ENCODE results near the gene CYTH2. TPM values are rescaled to one million over a fixed set of nuclear protein-coding genes. Genes with fewer than 3 reads are reported as not detected.

CYTH2 gene
- total RNA-seq, 1 donor from 2014 or later = 248 TPM

DNA sequence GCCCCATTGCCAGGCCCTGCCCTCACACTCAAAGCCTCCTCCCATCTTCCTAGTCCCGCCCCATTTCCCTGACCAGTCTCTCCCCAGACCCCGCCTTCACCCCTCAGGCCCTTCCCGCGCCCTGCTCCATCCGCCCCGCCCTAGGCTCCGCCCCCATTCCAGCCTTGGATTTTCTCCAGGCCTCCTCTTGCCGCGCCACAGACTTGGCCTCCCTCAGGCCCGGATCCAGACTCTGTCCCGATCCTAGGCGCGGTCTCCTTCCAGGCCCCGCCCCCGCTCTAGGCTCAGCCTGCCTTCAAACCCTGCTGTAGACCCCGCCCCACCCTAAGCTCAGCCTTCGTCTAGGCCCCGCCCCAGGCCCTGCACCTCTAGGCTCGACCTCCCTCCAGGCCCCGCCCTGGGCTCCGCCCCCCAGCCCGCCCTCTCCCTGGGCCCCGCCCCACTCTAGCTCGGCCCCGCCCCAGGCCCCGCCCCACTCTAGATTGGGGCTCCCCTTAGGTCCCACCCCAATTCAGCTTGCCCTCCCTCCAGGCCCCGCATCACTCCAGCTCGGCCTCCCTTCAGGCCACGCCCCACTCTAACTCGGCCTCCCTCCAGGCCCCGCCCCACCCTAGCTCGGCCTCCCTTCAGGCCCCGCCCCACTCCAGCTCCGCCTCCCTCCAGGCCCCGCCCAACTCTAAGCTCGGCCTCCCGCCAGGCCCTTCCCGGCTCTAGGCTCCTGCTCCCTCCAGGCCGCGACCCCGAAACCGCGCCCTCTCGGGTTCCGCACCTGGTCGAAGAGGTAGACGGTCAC, 24.0 kb downstream of the CYTH2 start:
- Mint-ChIP-seq H3K27ac (peak overlapping the region; percentile 85), H3K27me3 (peaks cover 51% of the 10 kb centered on the region), H3K36me3 (ENCODE audit: insufficient read depth) (no peaks in the 10 kb centered on the region), H3K4me3 (ENCODE audit: low read depth) (peak overlapping the region; percentile 62), H3K4me1 (ENCODE audit: low read depth) (peaks cover 9% of the 10 kb centered on the region), H3K9me3 (ENCODE audit: low read depth) (no peaks in the 10 kb centered on the region)
- TF ChIP-seq, protein P1, sequence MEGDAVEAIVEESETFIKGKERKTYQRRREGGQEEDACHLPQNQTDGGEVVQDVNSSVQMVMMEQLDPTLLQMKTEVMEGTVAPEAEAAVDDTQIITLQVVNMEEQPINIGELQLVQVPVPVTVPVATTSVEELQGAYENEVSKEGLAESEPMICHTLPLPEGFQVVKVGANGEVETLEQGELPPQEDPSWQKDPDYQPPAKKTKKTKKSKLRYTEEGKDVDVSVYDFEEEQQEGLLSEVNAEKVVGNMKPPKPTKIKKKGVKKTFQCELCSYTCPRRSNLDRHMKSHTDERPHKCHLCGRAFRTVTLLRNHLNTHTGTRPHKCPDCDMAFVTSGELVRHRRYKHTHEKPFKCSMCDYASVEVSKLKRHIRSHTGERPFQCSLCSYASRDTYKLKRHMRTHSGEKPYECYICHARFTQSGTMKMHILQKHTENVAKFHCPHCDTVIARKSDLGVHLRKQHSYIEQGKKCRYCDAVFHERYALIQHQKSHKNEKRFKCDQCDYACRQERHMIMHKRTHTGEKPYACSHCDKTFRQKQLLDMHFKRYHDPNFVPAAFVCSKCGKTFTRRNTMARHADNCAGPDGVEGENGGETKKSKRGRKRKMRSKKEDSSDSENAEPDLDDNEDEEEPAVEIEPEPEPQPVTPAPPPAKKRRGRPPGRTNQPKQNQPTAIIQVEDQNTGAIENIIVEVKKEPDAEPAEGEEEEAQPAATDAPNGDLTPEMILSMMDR (IDR thresholded peaks at IDR 0.05; ENCODE audit: unreplicated experiment) = no peak
- DNase-seq (ENCODE audit: low spot score, unreplicated experiment) = peak; percentile 66

DNA sequence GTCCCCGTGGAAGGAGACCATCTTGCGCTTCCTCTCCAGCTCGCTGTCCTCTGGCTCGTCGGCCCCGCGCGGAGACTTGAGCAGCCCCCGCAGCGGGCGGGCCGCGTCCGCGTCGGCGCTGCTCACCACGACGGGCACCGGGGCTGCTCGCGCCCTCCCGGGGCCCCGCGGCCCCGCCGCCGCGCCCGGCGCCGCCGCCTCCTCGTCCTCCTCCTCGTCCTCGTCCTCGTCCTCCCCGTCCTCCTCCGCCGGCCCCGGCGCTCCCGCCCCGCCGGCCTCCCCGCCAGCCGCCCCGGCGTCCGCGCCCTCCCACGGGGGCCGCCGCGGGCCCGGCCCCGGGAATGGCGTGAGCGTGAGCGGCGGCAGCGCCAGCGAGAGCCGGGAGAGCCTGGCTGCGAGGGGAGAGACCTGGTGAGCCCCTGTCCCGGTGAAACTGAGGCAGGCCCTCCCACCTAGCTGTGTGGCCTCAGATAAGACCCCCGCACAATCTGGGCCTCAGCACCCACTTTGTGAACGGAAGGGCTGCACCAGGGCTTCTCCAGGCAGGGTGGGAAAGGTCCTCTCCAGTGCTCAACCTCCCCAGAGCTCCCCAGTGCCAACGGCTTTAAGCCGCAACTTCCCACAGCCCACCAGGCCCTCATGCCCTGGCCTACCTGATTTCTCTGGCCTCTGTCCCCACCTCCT, 24.7 kb downstream of the CYTH2 start:
- peaks cover 9% of the 10 kb centered on the region for H3K4me1 Mint-ChIP-seq (ENCODE audit: low read depth)
- H3K4me3 Mint-ChIP-seq (ENCODE audit: low read depth) = peak overlapping the region; percentile 66
- no peaks in the 10 kb centered on the region for H3K36me3 Mint-ChIP-seq (ENCODE audit: insufficient read depth)
- no peaks in the 10 kb centered on the region for H3K9me3 Mint-ChIP-seq (ENCODE audit: low read depth)
- H3K27me3 Mint-ChIP-seq = peaks cover 47% of the 10 kb centered on the region
- no peak overlapping the region for H3K27ac Mint-ChIP-seq
- DNase-seq (ENCODE audit: low spot score, unreplicated experiment) = no peak
- TF ChIP-seq, protein P1 (IDR thresholded peaks at IDR 0.05; ENCODE audit: unreplicated experiment) = no peak

GRCh38 chr19:48495396-48495795, 26.2 kb downstream of the CYTH2 start:
- no peaks in the 10 kb centered on the region for H3K9me3 Mint-ChIP-seq (ENCODE audit: low read depth)
- no peak overlapping the region for H3K27ac Mint-ChIP-seq

GRCh38 chr19:48496959-48497727, 28.0 kb downstream of the CYTH2 start:
- Mint-ChIP-seq H3K27me3 (peaks cover 31% of the 10 kb centered on the region), H3K4me3 (ENCODE audit: low read depth) (no peak overlapping the region), H3K36me3 (ENCODE audit: insufficient read depth) (no peaks in the 10 kb centered on the region), H3K9me3 (ENCODE audit: low read depth) (no peaks in the 10 kb centered on the region), H3K27ac (peak overlapping the region; percentile 52), H3K4me1 (ENCODE audit: low read depth) (peaks cover 7% of the 10 kb centered on the region)
- TF ChIP-seq, protein P1 (IDR thresholded peaks at IDR 0.05; ENCODE audit: unreplicated experiment) = no peak
- no peak for DNase-seq (ENCODE audit: low spot score, unreplicated experiment)

More at GRCh38 chr19:48495396-48495795, 26.2 kb downstream of the CYTH2 start:
- H3K4me3 Mint-ChIP-seq (ENCODE audit: low read depth) = peak overlapping the region; percentile 29
- H3K27me3 Mint-ChIP-seq = peaks cover 42% of the 10 kb centered on the region
- TF ChIP-seq, protein P1 (IDR thresholded peaks at IDR 0.05; ENCODE audit: unreplicated experiment) = no peak
- no peak for DNase-seq (ENCODE audit: low spot score, unreplicated experiment)
- H3K36me3 Mint-ChIP-seq (ENCODE audit: insufficient read depth) = no peaks in the 10 kb centered on the region
- H3K4me1 Mint-ChIP-seq (ENCODE audit: low read depth) = peaks cover 9% of the 10 kb centered on the region
